Activated CD8-positive, alpha-beta T cell treated with anti-CD3 and anti-CD28 coated beads, Interleukin-2, amount 10 ng/mL, durations not matched to agents 7 days and 5 days (primary cell): Measurements from ENCODE around the gene SCD5. TPM values are rescaled to one million over a fixed set of nuclear protein-coding genes. Genes with fewer than 3 reads are reported as not detected.

ENCODE experiments used
- ATAC-seq: fragments of 150-1000 bp; cut with Tn5 transposase; one replicate; pipeline ENCODE4 v1.10.0; 2021; ENCODE audit warnings: moderate library complexity
- CTCF ChIA-PET: fragments of 350-600 bp; sonication (Branson Sonifier 250); formaldehyde crosslinking; loops from one replicate; lab custom pipeline; 2021; ENCODE audit warnings: antibody characterized with exemption; lab: Charles Lee
- POLR2A ChIA-PET: fragments of 350-600 bp; sonication (Branson Sonifier 250); formaldehyde crosslinking; loops from one replicate; lab custom pipeline; 2021; ENCODE audit warnings: antibody characterized with exemption; lab: Charles Lee
- DNase-seq: peaks from one replicate; pipeline ENCODE4 v3.0.0-alpha.2; 2020
- H3K27ac Mint-ChIP-seq: one replicate; pipeline ENCODE4 v1.8.0; 2021; ENCODE audit warnings: mild to moderate bottlenecking, mixed read lengths
- H3K27me3 Mint-ChIP-seq: one replicate; pipeline ENCODE4 v1.8.0; 2021; ENCODE audit warnings: low read depth, mixed read lengths
- H3K36me3 Mint-ChIP-seq: one replicate; pipeline ENCODE4 v1.8.0; 2021; ENCODE audit warnings: low read depth, mixed read lengths
- H3K4me1 Mint-ChIP-seq: one replicate; pipeline ENCODE4 v1.8.0; 2021; ENCODE audit warnings: low read depth, mixed read lengths
- H3K4me3 Mint-ChIP-seq: one replicate; pipeline ENCODE4 v1.8.0; 2021; ENCODE audit warnings: mild to moderate bottlenecking, mixed read lengths
- H3K9me3 Mint-ChIP-seq: one replicate; pipeline ENCODE4 v1.8.0; 2022; ENCODE audit warnings: mixed read lengths; ENCODE audit not compliant: insufficient read depth
- total RNA-seq, 2 experiments: library from RNA; stranded (reverse); gene quantifications; one replicate each; pipeline ENCODE4 v1.2.3, GENCODE V29; 2021

SCD5 gene
- total RNA-seq, 2 experiments from 2014 or later: 2.9 to 3.1 TPM

DNA sequence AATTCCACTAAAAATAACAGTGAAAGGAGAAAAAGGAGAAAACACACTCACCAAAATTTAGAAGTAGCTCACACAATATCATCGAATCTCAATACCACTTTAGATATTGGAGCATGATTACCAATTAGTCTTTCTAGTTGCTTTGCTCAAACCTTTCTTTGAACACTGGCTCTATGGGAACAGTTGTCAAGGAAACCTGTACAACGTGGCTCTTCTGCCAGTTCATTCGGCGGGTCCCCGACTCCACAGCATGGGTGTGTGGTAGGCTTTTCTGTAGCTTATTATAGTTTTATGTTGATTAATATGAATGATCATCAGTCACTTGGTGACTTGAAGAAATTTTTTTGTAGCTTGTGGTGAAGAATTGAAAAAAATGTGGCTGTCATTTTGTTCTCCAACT, 186.6 kb downstream of the SCD5 start:
- no peaks in the 10 kb centered on the region for H3K4me1 Mint-ChIP-seq
- CTCF ChIA-PET: interaction anchor here (1.1 kb wide), 1 partner anchor 13 kb away, joined by 4 read pairs; no protein-coding TSS in a partner anchor
- no peak for ATAC-seq

DNA sequence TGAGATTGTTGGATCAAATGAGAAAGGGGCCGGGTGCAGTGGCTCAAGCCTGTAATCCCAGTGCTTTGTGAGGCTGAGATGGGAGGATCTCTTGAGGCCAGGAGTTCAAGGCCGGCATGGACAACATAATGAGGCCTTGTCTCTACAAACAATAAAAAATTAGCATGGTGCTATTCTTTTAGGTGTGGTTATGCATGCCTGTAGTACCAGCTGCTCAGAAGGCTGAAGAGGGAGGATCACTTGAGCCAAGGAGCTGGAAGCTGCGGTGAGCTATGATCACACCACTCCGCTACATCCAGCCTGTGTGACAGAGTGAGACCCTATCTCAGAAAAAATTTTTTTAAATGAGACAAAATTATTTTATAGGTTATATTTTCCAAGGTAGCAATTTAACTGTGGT, 187.1 kb downstream of the SCD5 start:
- peaks cover 4% of the 10 kb centered on the region for H3K27me3 Mint-ChIP-seq
- no peaks in the 10 kb centered on the region for H3K9me3 Mint-ChIP-seq
- H3K27ac Mint-ChIP-seq: no peak overlapping the region
- ATAC-seq (no peak), DNase-seq (no peak)
- H3K4me3 Mint-ChIP-seq: no peak overlapping the region
- H3K4me1 Mint-ChIP-seq: no peaks in the 10 kb centered on the region
- CTCF ChIA-PET: interaction anchor here (1.1 kb wide), 1 partner anchor 14 kb away, joined by 4 read pairs; no protein-coding TSS in a partner anchor
- no peaks in the 10 kb centered on the region for H3K36me3 Mint-ChIP-seq
- POLR2A ChIA-PET: no interaction called here

More for the DNA sequence above, 186.6 kb downstream of the SCD5 start:
- H3K27me3 Mint-ChIP-seq: peaks cover 4% of the 10 kb centered on the region
- DNase-seq: no peak
- H3K27ac Mint-ChIP-seq: no peak overlapping the region
- no peak overlapping the region for H3K4me3 Mint-ChIP-seq
- no peaks in the 10 kb centered on the region for H3K9me3 Mint-ChIP-seq
- H3K36me3 Mint-ChIP-seq: no peaks in the 10 kb centered on the region
- POLR2A ChIA-PET: no interaction called here

GRCh38 chr4:82610041-82610440, 188.6 kb downstream of the SCD5 start:
- no peaks in the 10 kb centered on the region for H3K36me3 Mint-ChIP-seq
- ATAC-seq (no peak), DNase-seq (no peak)
- H3K9me3 Mint-ChIP-seq: no peaks in the 10 kb centered on the region
- no peaks in the 10 kb centered on the region for H3K4me1 Mint-ChIP-seq
- no peak overlapping the region for H3K27ac Mint-ChIP-seq
- ChIA-PET CTCF (no interaction called here), POLR2A (no interaction called here)
- H3K4me3 Mint-ChIP-seq: no peak overlapping the region
- H3K27me3 Mint-ChIP-seq: peaks cover 6% of the 10 kb centered on the region

- no peak overlapping the region for H3K4me3 Mint-ChIP-seq
Measured at GRCh38 chr4:82606622-82607021, 192.0 kb downstream of the SCD5 start.

GRCh38 chr4:82604522-82604921, 194.1 kb downstream of the SCD5 start:
- CTCF ChIA-PET: no interaction called here
- no peak overlapping the region for H3K27ac Mint-ChIP-seq

More at GRCh38 chr4:82606622-82607021, 192.0 kb downstream of the SCD5 start:
- Mint-ChIP-seq H3K27ac (no peak overlapping the region), H3K36me3 (no peaks in the 10 kb centered on the region), H3K9me3 (no peaks in the 10 kb centered on the region), H3K4me1 (no peaks in the 10 kb centered on the region), H3K27me3 (peaks cover 10% of the 10 kb centered on the region)
- ATAC-seq: no peak
- ChIA-PET POLR2A (no interaction called here), CTCF (no interaction called here)
- no peak for DNase-seq

GRCh38 chr4:82601242-82602015, 197.2 kb downstream of the SCD5 start:
- no peak for ATAC-seq
- no peaks in the 10 kb centered on the region for H3K9me3 Mint-ChIP-seq
- no peak for DNase-seq
- no peaks in the 10 kb centered on the region for H3K4me1 Mint-ChIP-seq
- H3K27me3 Mint-ChIP-seq: peaks cover 7% of the 10 kb centered on the region
- H3K36me3 Mint-ChIP-seq: no peaks in the 10 kb centered on the region
- CTCF ChIA-PET: no interaction called here
- no peak overlapping the region for H3K27ac Mint-ChIP-seq
- POLR2A ChIA-PET: no interaction called here
- H3K4me3 Mint-ChIP-seq: no peak overlapping the region

More at GRCh38 chr4:82604522-82604921, 194.1 kb downstream of the SCD5 start:
- DNase-seq (no peak), ATAC-seq (no peak)
- no peaks in the 10 kb centered on the region for H3K9me3 Mint-ChIP-seq
- H3K4me1 Mint-ChIP-seq: no peaks in the 10 kb centered on the region
- peaks cover 7% of the 10 kb centered on the region for H3K27me3 Mint-ChIP-seq
- POLR2A ChIA-PET: no interaction called here
- H3K36me3 Mint-ChIP-seq: no peaks in the 10 kb centered on the region
- H3K4me3 Mint-ChIP-seq: no peak overlapping the region

GRCh38 chr4:82599336-82599735, 199.3 kb downstream of the SCD5 start:
- DNase-seq (no peak), ATAC-seq (no peak)
- Mint-ChIP-seq H3K9me3 (no peaks in the 10 kb centered on the region), H3K36me3 (no peaks in the 10 kb centered on the region), H3K4me1 (no peaks in the 10 kb centered on the region), H3K4me3 (no peak overlapping the region), H3K27ac (no peak overlapping the region), H3K27me3 (peaks cover 6% of the 10 kb centered on the region)
- ChIA-PET CTCF (no interaction called here), POLR2A (no interaction called here)

GRCh38 chr4:82594456-82594855, 204.1 kb downstream of the SCD5 start:
- CTCF ChIA-PET: no interaction called here
- H3K36me3 Mint-ChIP-seq: no peaks in the 10 kb centered on the region
- peaks cover 16% of the 10 kb centered on the region for H3K27me3 Mint-ChIP-seq

GRCh38 chr4:82593411-82593810, 205.2 kb downstream of the SCD5 start:
- ATAC-seq: no peak
- Mint-ChIP-seq H3K27me3 (peaks cover 19% of the 10 kb centered on the region), H3K4me3 (no peak overlapping the region), H3K27ac (no peak overlapping the region), H3K4me1 (no peaks in the 10 kb centered on the region), H3K9me3 (no peaks in the 10 kb centered on the region), H3K36me3 (no peaks in the 10 kb centered on the region)
- DNase-seq: no peak
- CTCF ChIA-PET: no interaction called here
- POLR2A ChIA-PET: no interaction called here

More at GRCh38 chr4:82594456-82594855, 204.1 kb downstream of the SCD5 start:
- no peak for DNase-seq
- Mint-ChIP-seq H3K9me3 (no peaks in the 10 kb centered on the region), H3K4me3 (no peak overlapping the region), H3K4me1 (no peaks in the 10 kb centered on the region), H3K27ac (no peak overlapping the region)
- ATAC-seq: no peak
- POLR2A ChIA-PET: no interaction called here

- Mint-ChIP-seq H3K27me3 (peaks cover 21% of the 10 kb centered on the region), H3K4me1 (no peaks in the 10 kb centered on the region), H3K27ac (no peak overlapping the region), H3K9me3 (no peaks in the 10 kb centered on the region), H3K4me3 (no peak overlapping the region), H3K36me3 (no peaks in the 10 kb centered on the region)
- ATAC-seq (no peak), DNase-seq (no peak)
- ChIA-PET CTCF (no interaction called here), POLR2A (interaction anchor here (0.6 kb wide), 1 partner anchor 98 kb away, joined by 3 read pairs; no protein-coding TSS in a partner anchor)
Measured at GRCh38 chr4:82592639-82593038, 206.0 kb downstream of the SCD5 start.

- no peaks in the 10 kb centered on the region for H3K4me1 Mint-ChIP-seq
- ChIA-PET CTCF (no interaction called here), POLR2A (no interaction called here)
- DNase-seq: no peak
- H3K36me3 Mint-ChIP-seq: no peaks in the 10 kb centered on the region
- H3K27me3 Mint-ChIP-seq: peaks cover 21% of the 10 kb centered on the region
- H3K27ac Mint-ChIP-seq: no peak overlapping the region
- ATAC-seq: no peak
- H3K9me3 Mint-ChIP-seq: no peaks in the 10 kb centered on the region
- no peak overlapping the region for H3K4me3 Mint-ChIP-seq
Measured at GRCh38 chr4:82591592-82591991, 207.0 kb downstream of the SCD5 start.

GRCh38 chr4:82589756-82590155, 208.8 kb downstream of the SCD5 start:
- ChIA-PET CTCF (interaction anchor here (1.0 kb wide), 1 partner anchor 11 kb away, joined by 5 read pairs; no protein-coding TSS in a partner anchor), POLR2A (no interaction called here)
- Mint-ChIP-seq H3K27ac (no peak overlapping the region), H3K36me3 (no peaks in the 10 kb centered on the region), H3K4me1 (no peaks in the 10 kb centered on the region), H3K9me3 (no peaks in the 10 kb centered on the region), H3K4me3 (no peak overlapping the region), H3K27me3 (peaks cover 17% of the 10 kb centered on the region)
- no peak for ATAC-seq
- DNase-seq: no peak
